GM10266 (cell line): ENCODE data around the gene PARVB.
"Not testable (repeated sequence)": the region's sequence is repeated elsewhere in the genome, so short reads cannot be mapped to it uniquely, and the experiment has no call there.

Source experiments
- DNase-seq: peaks from one replicate; pipeline ENCODE4 v3.0.0; 2012; ENCODE audit errors: extremely low spot score
- TF ChIP-seq, protein P1 (sequence below): IDR thresholded peaks from 2 replicates; pipeline ENCODE4 v1.5.1; 2012; ENCODE audit warnings: mild to moderate bottlenecking, low read depth; ENCODE audit not compliant: control insufficient read depth, insufficient read depth; ENCODE audit errors: missing control alignments

The PARVB gene

DNA sequence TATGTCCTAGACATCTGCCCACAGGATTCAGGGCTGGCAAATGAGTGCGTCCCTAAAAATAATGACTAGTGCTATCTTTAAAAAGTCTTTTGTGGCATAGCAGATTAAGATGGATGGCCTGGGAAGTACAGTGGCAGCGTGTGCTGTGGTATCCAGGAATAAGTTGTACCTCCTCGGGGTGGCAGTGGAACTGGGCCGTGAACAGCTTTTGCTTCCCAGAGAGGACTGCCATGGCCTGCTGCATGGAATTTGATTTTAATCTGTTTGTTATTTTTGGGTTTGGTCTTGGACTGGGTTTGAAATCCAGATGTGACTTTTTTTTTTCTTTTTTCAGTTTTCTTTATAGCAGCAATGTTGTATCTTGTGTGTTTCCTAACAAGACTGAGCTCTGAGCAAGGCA, 85.3 kb downstream of the PARVB start:
- TF ChIP-seq, protein P1, sequence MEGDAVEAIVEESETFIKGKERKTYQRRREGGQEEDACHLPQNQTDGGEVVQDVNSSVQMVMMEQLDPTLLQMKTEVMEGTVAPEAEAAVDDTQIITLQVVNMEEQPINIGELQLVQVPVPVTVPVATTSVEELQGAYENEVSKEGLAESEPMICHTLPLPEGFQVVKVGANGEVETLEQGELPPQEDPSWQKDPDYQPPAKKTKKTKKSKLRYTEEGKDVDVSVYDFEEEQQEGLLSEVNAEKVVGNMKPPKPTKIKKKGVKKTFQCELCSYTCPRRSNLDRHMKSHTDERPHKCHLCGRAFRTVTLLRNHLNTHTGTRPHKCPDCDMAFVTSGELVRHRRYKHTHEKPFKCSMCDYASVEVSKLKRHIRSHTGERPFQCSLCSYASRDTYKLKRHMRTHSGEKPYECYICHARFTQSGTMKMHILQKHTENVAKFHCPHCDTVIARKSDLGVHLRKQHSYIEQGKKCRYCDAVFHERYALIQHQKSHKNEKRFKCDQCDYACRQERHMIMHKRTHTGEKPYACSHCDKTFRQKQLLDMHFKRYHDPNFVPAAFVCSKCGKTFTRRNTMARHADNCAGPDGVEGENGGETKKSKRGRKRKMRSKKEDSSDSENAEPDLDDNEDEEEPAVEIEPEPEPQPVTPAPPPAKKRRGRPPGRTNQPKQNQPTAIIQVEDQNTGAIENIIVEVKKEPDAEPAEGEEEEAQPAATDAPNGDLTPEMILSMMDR = no peak
- no peak for DNase-seq

DNA sequence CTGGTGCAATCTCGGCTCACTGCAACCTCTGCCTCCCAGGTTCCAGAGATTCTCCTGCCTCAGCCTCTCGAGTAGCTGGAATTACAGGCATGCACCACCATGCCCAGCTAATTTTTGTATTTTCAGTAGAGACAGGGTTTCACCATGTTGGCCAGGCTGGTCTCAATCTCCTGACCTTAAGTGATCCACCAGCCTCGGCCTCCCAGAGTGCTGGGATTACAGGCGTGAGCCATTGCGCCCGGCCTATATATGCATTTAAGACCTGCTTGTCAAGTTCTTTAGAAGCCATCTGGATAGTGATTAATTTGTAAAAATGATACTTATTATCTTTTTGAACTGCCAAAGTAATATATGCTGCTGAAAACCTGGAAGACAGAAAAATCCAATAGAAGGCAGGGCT, 86.6 kb downstream of the PARVB start:
- not testable (repeated sequence) for DNase-seq

DNA sequence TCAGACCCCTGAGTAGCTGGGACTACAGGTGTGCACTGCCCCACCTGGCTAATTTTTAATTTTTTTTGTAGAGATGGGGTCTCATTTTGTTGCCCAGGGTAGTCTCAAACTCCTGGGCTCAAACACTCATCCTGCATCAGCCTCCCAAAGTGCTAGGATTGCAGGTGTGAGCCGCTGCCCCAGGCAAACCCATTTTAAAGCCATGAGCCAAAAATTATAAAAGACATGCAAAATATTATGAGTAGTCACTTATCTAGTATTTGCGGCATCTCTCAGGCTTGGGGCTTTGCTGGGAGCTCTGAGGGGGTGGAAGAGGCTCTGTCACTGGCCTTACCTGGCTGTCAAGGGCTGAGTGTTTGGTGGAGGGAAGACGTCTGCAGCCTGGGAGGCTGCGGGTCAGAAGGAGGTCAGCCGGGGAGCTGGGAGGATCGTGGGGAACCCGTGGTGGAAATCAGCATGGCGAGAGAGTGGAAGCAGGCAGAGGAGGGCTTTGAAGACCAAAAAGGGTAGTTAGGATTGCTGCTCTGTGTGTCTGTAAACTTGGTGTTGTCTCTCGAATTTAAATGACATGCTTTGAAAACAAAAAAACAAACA, 87.6 kb downstream of the PARVB start:
- DNase-seq = no peak

DNA sequence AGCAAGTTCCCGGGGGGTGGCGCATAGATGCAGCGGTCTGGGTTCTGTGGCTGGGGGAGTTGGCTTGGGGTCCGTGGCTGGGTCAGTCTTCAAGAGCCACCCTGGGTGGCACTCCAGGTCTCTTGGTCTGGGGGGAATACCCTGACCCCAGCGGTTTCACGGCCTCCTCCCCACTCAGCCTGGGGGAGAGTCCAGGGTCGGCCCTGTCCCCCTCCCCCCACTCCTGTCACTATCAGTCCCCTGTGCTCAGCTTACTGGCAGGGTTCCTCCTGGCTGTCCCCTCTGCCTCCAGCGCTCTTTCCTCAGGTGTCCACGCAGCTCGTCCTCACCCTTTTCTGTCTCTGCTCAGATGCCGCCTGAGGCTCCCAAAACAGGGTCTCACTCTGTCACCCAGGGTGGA, 88.1 kb downstream of the PARVB start:
- DNase-seq = no peak
- TF ChIP-seq, protein P1 = no peak

More for the DNA sequence above, 87.6 kb downstream of the PARVB start:
- TF ChIP-seq, protein P1 = no peak

DNA sequence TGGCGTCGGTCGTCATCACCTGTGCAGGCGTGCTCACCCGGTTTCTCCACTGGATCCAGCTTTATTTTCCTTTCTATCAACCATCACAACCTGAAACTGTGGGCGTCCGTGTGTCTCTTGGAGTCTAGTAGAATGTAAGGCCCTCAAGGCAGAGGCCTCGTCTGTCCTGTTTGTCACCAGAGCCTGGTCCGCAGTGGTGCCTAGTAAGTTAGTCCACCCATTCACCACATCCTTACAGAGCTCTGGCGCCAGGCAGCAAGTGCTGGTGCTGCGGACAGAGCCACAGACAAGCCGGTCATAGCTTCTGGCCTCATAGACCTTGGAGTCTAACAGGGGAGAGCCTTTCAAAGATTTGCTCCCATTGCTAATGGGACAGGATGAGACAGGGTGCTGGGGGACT, 92.2 kb downstream of the PARVB start:
- TF ChIP-seq, protein P1 = no peak
- no peak for DNase-seq

DNA sequence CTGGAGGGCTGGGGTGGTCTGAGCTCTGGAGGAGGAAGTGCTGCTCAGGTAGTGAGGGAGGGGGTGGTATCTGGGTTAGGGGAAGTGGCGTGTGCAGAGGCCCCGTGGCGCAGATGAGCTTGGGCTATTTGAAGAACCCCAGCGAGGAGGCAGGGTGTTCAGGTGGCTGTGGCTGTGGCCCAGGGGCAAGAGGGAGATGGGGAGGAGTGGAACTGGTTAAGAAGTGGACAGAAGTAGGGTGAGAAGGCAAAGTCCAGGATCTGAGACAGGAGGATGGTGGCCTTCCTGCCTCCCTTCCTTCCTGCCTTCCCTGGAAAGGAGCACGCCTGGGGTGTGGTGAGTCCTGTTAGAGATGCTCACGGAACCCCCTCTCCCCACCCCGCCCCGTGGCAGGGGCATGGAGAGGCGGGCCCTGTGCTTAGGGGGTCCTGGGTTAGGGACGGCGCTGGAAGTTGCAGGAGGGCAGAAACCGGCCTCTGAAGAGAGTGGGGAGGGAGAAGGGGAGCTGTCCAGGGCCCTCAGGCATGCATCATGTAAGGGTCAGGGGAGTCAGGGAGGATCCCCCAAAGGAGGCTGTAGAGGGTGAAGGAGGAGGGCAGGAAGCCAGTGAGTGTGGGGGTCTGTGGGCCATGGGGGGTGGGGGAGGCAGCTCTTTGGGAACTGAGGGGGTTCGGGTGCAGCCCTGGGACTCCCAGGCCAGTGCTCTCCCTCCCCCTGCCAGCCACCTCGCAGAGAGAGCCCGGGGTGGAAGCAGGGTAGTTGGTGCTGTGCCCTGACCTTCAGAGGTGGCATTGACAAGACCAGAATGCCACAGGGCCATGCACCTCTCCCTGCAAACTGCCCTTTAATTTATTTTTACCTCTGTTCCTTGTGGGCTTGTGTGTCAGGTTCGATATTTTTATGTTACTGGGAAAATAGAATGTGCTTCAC, 92.9 kb downstream of the PARVB start:
- DNase-seq = no peak
- TF ChIP-seq, protein P1 = no peak

DNA sequence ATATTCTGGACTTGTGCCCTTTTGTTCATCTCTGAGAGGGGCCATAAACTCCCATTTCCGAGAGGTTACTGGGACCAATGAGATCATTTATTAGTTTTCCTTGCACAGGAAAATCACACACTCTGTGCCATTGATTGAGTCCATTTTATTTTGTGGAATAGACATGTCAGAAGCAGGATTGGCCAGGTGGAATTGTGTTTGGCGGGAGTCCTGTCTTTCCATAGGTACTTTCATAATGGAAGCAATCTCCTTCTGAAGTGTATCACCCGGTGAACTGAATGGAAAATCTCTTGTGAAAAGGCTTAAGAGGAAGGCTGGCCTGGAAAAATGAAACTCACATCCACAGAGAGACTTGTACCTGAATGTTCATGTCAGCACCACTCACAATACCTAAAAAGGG, 93.6 kb downstream of the PARVB start:
- TF ChIP-seq, protein P1 = no peak
- no peak for DNase-seq
